IMR-90 (cell line): Measurements from ENCODE around the gene MPV17.

Experiments
- BHLHE40 ChIP-seq: fragments of 150-350 bp; IDR thresholded peaks from 2 replicates; pipeline ENCODE4 v1.6.1; 2016; ENCODE audit warnings: mild to moderate bottlenecking, low read depth, low read length
- CEBPB ChIP-seq: IDR thresholded peaks from 2 replicates; pipeline ENCODE4 v1.6.1; 2012; ENCODE audit warnings: low read depth, low read length, improper control_type of control experiment
- MAFK ChIP-seq: IDR thresholded peaks from 2 replicates; pipeline ENCODE4 v1.6.1; 2012; ENCODE audit warnings: low read depth, low read length, improper control_type of control experiment
- MAZ ChIP-seq: IDR thresholded peaks from 2 replicates; pipeline ENCODE4 v1.6.1; 2012; ENCODE audit warnings: low read depth, mild to moderate bottlenecking, low read length, improper control_type of control experiment, moderate library complexity, borderline replicate concordance
- POLR2A ChIP-seq: IDR thresholded peaks from 2 replicates; pipeline ENCODE4 v1.6.1; 2012; ENCODE audit warnings: mild to moderate bottlenecking, low read depth, low read length
- RAD21 ChIP-seq: IDR thresholded peaks from 2 replicates; pipeline ENCODE4 v1.6.1; 2012; ENCODE audit warnings: low read length, improper control_type of control experiment
- SMC3 ChIP-seq: fragments of 150-350 bp; IDR thresholded peaks from 2 replicates; pipeline ENCODE4 v1.6.1; 2016; ENCODE audit warnings: low read depth, mild to moderate bottlenecking, antibody characterized with exemption, low read length, moderate library complexity
- TF ChIP-seq, protein P1 (sequence below): conservative IDR thresholded peaks from 2 replicates; pipeline ENCODE4 v1.5.1; 2012; ENCODE audit warnings: mild to moderate bottlenecking, low read depth, low read length, improper control_type of control experiment
- TF ChIP-seq, protein P2 (sequence below): fragments of 150-350 bp; IDR thresholded peaks from 2 replicates; pipeline ENCODE4 v1.6.1; 2017; ENCODE audit warnings: mild to moderate bottlenecking, antibody characterized with exemption, low read length, low read depth

DNA sequence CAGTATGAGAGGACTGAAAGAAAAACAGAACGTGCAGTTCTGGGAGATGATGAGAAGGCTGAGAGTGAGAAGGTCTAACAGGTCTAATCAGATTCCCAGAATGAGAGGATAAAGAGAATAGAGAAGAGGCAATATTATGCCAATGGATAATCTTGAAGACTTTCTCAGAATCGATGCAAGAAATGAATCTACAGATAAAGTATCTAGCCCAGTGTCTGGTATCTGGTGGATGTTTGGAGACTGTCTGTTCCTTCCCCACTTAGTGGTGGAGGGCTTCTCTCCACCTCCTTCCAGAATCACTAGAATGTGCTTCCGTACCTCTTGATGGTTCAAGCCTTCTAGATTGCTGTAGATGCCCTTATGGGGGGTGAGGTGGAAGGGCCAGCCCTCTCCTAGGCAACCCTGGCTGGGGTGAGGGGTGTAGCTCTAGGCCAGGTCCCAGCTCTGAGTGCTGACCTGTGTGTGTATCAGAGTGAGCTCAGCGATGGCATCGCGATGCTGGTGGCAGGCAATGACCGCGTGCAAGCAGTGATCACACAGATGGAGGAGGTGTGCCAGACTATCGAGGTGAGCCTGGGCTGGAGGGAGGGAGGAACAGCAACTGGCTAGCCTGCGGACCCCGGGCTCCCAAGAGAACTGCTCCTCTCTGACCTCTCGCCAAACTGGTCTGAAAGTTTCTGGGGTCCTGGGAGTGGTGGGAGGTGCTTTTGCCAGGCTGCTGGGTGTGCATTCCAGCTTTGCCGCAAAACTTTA, 18.2 kb downstream of the MPV17 start:
- TF ChIP-seq, protein P1, sequence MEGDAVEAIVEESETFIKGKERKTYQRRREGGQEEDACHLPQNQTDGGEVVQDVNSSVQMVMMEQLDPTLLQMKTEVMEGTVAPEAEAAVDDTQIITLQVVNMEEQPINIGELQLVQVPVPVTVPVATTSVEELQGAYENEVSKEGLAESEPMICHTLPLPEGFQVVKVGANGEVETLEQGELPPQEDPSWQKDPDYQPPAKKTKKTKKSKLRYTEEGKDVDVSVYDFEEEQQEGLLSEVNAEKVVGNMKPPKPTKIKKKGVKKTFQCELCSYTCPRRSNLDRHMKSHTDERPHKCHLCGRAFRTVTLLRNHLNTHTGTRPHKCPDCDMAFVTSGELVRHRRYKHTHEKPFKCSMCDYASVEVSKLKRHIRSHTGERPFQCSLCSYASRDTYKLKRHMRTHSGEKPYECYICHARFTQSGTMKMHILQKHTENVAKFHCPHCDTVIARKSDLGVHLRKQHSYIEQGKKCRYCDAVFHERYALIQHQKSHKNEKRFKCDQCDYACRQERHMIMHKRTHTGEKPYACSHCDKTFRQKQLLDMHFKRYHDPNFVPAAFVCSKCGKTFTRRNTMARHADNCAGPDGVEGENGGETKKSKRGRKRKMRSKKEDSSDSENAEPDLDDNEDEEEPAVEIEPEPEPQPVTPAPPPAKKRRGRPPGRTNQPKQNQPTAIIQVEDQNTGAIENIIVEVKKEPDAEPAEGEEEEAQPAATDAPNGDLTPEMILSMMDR = no peak
- TF ChIP-seq MAZ (no peak), POLR2A (no peak), MAFK (no peak), RAD21 (no peak), SMC3 (no peak), CEBPB (no peak), BHLHE40 (no peak)
- TF ChIP-seq, protein P2, sequence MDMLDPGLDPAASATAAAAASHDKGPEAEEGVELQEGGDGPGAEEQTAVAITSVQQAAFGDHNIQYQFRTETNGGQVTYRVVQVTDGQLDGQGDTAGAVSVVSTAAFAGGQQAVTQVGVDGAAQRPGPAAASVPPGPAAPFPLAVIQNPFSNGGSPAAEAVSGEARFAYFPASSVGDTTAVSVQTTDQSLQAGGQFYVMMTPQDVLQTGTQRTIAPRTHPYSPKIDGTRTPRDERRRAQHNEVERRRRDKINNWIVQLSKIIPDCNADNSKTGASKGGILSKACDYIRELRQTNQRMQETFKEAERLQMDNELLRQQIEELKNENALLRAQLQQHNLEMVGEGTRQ = no peak
